Right lobe of liver (tissue), 4 donors: Measurements from ENCODE around the gene SMAD7.

Experiments used
- CTCF ChIP-seq, 4 donors: fragments of 200-600 bp in 3 of 4; fragments of 450-650 bp in 1 of 4; IDR thresholded peaks; one replicate each; pipeline versions ENCODE4 v1.5.1 to v1.8.0; 2016 to 2022; ENCODE audit warnings: antibody characterized with exemption in 4 of 4, mild to moderate bottlenecking in 2 of 4
- POLR2A ChIP-seq: fragments of 450-650 bp; IDR thresholded peaks from one replicate; pipeline ENCODE4 v1.6.1; 2017; ENCODE audit warnings: antibody characterized with exemption, mild to moderate bottlenecking
- donor health status: DM: no; HTN: no; CAD: no.
- donor health status: DM: no; HTN: no; CAD: no.
- donor health status: DM: no; HTN: yes; CAD: no.

GRCh38 chr18:48925491-48925780, 25.3 kb downstream of the SMAD7 start:
- no peak for TF ChIP-seq CTCF (IDR thresholded peaks at IDR 0.05)
- no peak for TF ChIP-seq POLR2A
